Activated T-cell treated with anti-CD3 and anti-CD28 coated beads for 24 hours (primary cell): Measurements from ENCODE around the gene ZSCAN23.
"Not testable (repeated sequence)": the region's sequence is repeated elsewhere in the genome, so short reads cannot be mapped to it uniquely, and the experiment has no call there.

Source experiments
- DNase-seq: peaks from one replicate; pipeline ENCODE4 v3.0.0-alpha.2; 2020; ENCODE audit warnings: low read depth

ZSCAN23 gene

DNA sequence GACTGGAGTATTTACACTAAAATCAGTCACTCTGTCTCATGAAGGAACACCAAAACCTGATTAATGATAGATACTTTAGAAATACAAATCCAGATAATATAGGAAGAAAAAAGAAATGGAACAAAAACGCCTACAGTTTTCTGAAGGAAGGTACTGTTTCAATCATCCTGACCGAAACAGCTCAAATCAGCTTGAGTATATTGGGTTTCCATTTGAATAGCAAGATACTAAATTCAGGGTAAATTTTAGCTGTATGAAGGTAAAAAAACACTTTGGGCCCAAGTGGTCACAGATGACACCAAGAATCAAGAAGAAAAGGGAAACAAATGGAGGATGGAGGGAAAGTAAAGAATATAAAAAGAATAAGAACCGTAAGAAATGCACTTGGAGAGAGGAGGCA is 6.9 kb downstream of the ZSCAN23 start:
- DNase-seq: no peak

DNA sequence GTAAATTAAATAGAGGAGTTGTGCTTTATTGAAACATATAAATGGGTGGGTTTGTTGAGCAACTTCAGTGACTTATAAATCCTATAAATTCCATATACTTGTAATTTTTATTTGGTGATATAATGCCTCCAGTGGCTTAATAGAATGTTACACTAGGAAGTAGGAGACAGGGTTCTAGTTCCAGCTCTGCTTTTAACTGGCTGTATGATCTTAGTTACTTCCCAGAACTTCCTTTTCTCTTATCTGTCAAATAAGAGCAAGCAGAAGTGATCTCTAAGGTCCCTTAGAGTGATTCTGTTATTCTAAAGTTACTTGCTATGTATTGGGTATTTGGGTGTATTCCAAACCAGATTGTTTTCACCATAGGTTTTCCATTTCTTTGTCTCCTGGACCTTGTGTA is 10.2 kb downstream of the ZSCAN23 start:
- DNase-seq: no peak

DNA sequence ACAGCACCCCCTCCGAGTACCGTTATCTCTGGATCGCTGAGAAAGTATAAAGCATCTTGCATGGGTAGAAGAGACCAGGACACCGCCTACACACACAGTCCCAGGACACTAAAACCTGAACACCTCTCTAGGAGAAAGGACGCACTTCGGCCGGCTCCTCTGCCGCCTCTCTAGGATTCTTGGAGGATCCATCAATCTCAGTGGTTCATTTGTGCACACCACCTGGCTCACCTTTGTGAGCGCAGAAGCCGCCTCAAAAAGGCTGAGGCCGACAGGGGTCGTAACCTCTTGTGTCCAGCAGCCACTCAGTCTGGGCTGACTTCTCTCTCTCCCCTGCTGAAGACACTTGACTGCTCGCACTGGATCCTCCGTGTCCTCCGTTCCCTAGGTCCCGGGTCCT is 13.5 kb downstream of the ZSCAN23 start:
- no peak for DNase-seq

DNA sequence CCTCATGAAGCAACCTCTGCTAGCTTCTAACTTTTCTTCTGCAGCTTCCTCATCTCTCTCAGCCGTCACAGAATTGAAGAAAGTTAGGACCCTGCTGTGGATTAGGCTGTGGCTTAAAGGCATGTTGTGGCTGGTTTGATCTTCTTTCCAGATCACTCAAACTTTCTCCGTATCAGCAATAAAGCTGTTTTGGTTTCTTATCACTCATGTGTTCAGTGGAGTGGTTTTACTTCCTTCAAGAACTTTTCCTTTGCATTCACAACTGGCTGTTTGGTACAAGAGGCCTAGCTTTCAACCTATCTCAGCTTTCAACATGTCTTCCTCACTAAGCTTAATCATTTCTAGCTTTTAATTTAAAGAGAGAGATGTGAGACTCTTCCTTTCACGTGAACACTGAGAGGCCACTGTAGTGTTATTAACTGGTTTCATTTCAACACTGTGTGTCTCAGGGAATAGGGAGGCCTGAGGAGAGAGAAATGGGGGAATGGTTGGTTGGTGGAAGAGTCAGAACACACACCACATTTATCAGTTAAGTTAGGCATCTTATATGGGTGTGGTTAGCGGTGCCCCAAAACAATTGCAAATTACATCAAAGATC is 17.2 kb downstream of the ZSCAN23 start:
- no peak for DNase-seq

DNA sequence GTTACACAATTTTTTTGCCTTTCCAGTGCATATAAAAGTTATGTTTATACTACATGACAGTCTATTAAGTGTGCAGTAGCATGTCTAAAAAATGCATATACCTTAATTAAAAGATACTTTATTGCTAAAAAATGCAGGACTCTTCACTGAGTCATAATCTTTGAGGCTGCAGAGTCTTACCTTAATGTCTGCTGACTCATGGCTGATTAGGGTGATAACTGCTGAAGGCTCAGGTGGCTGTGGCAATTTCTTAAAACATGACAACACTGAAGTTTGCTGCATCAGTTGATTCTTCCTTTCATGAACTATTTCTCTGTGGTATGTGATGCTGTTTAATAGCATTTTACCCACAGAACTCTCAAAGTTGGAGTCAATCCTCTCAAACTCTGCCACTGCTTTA is 19.1 kb downstream of the ZSCAN23 start:
- no peak for DNase-seq

DNA sequence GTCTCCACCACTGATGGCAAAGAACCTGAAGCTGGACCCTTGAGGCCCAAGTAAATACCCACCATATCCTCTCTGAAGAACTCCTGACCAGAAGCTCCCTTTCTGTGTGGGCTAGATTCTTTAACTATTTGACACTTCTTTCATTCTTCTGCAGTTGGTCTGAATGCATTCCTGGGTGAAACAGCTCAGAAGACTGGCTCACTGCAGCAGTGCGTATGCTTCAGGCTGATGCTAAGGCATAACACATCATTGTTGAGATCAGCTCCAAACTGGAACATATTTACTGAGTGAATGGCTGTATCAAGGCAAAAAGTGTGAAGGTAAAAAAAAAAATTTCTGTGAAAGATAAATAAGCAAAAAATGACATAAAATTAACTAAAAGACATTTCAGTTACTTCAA is 19.7 kb downstream of the ZSCAN23 start:
- DNase-seq: no peak

DNA sequence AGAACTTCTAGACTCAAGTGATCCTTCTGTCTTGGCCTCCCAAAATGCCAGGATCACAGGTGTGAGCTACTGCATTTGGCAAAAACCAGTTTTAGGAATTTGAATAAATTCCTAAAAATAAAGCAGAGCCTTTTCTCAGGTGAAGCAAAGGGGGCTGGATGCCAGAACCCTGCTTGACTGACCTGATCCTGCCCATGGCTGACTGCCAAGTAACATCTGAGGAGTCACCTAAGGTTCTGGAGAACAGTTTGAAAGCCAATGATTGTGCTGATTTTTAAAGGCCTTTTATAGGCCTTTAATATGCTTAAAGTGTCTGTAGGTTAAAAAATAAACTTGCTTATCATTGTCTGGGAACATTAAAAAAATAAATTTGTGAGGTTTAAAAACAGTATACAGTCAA is 29.6 kb downstream of the ZSCAN23 start:
- no peak for DNase-seq

DNA sequence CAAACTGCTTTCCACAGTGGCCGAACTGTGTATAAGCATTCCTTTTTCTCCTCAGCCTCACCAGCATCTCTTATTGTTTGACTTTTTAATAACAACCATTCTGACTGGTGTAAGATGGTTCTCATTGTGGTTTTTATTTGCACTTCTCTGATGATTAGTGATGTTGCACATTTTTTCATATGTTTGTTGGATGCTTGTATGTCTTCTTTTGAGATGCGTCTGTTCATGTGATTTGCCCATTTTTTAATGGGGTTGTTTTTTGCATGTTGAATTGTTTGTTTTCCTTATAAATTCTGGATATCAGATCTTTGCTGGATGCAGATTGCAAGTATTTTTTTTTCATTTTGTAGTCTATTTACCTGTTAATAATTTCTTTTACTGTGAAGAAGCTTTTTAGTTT is 32.5 kb downstream of the ZSCAN23 start:
- DNase-seq: no peak

DNA sequence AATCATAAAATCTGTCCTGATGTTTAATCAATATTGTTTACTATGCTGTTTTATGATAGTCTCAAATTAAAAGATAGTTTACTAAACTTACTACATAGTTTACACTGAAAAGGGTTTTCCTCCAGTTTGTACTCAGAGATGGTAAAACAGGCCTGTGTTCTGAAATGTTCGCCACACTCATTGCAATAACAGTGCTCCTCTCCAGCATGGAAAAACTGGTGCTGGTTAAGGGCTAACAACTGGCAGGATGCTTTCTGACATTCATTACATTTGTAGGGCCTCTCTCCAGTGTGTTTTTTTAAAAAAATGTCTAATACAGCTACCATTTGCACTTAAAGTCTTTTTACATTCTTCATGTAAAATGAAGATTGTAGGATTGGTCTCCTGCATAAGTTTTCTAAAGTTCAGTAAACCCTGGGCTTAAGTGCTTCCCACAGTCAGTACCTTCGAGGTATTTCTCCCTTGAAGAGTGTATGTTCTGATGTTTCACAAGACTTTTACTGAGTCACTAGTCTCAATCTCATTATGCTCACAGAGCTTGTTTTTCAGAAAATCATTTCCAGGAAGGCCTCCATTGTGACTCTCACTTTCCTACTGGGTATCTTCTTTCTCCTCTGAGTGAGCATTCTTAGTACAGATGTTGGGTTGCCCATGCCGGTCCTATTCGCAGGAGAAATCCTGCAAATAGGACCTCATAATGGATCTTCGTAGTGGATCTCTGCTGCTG is 35.1 kb downstream of the ZSCAN23 start:
- DNase-seq: no peak

DNA sequence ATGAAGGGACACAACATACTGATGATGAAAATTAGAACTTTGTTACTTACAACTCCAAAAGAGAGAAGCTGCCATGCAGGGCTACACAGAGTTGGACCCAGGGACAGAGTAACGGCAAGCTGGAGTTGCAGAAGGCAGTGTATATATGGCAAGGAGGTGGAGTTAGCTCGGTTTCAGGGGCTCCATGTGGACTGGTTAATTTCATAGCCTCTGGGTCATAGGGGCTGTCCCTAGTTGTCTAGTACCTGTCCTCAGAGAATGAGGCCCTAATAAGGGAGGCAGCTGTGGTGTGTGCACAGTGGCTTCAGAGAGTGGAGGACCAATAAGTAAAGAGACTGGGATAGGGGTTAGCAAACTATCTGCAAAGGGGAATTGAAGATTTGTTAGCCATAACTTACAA is 35.9 kb downstream of the ZSCAN23 start:
- no peak for DNase-seq

DNA sequence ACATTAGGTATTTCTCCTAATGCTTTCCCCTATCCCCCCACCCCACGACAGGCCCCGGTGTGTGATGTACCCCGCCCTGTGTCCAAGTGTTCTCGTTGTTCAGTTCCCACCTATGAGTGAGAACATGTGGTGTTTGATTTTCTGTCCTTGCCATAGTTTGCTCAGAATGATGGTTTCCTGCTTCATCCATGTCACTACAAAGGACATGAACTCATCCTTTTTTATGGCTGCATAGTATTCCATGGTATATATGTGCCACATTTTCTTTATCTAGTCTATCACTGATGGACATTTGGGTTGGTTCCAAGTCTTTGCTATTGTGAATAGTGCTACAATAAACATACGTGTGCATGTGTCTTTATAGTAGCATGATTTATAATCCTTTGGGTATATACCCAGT is 39.4 kb downstream of the ZSCAN23 start:
- not testable (repeated sequence) for DNase-seq

DNA sequence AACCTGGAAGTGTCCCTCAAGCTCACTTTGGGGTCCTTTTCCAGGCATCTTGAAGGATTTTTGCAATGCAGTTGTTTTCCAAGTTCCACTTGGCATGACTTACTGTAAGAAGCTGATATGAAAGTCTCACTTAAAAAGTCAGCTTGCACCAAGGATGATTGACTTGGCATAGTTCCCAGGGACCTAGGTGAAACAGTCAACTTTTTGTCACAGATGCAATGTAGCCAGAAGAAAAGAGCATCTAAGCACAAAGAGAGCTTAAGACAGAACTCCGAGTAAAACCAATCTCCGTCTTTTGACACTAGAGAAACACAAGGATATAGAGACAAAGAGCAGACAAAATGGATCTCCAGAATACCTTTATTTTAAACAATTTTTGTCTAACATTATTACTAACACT is 41.1 kb downstream of the ZSCAN23 start:
- no peak for DNase-seq

DNA sequence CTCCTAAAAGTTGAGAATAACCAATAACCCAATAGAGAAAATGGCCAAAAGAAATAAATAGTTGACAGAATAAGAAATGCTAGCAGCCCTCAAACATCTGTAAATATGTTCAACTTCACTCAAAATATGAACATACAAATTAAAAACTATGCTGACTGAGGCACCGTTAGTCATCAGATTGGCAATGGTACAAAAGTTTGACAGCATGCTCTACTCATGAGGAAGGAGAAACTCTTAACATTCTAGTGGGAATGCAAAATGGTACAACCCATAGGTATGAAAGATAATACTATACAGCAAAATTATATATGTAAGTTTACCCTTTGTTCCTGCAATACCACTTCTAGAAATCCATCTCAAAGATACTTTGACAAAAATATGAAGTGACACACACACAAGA is 42.1 kb downstream of the ZSCAN23 start:
- DNase-seq: no peak

DNA sequence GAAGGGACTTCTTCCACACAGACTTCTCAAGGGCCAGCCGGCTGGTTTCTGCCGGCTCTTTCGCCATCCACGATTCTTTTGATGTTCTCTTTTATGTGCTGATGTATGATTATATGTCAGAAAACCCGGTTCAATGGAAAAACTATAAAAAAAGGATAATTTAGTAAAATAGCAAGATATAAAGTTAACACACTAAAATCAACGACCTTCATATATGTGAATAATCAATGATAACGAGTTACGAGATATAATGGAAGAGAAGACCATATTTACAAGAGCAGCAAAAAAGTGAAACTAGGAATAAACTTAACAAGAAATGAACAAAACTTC is 43.2 kb downstream of the ZSCAN23 start:
- DNase-seq: no peak

DNA sequence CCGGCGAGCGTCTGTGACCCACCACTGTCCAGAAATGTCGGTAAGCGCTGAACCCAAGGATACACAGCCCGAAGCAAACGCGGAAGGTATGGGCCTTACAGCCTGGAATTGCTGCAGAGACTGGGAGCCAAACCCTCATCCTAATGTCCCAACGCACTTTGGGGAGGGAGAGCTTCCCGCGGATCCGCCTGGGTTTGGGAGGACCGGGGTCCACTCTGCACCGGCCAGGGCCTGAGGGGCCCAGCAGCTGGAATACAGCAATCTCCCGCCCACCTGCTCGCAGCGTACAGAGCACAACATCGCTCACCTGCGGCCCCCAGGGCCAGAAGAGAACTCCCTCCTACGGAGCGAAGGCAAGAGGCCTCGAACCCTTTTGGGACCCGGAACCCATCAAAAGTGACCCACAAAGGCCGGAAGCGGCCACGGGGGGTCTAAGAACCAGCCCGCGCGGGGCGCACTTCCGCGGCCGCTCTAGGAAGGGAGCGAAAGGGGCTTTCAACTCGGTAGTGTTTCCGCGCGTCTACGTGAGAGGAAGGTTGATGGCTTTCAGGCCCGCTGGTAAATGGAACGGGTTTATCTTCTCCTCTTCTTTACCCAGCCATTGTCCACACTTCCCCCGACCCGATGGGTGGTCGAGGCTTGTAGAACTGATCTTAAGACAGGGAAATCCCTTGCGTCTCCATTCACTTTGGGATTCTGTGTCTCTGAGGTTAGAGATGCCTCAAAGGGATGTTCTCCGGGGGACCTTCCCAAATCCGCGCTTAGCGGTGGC is 43.8 kb downstream of the ZSCAN23 start, which contains the start of gene ZSCAN12:
Gene ZSCAN12, minus strand, starts transcription at position 398 of the 772 bp plus-strand sequence. CDS start 1,342 bp downstream, outside the sequence.
- peak; percentile 81 for DNase-seq

DNA sequence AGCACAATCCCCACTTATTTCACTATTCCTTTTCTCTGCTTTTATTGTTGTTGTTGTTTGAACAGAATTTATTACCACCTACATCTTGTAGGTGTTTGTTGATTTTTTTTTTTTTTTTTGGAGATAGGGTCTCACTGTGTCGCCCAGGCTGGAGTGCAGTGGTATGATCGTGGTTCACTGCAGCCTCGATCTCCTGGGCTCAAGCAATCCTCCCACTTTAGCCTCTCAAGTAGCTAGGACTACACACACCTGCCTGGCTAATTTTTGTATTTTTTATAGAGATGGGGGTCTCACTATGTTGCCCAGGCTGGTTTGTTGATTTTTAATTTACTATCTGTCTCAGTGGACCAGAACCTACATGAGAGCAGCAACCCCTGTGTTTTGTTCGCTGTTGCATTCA is 47.4 kb downstream of the ZSCAN23 start:
- no peak for DNase-seq

DNA sequence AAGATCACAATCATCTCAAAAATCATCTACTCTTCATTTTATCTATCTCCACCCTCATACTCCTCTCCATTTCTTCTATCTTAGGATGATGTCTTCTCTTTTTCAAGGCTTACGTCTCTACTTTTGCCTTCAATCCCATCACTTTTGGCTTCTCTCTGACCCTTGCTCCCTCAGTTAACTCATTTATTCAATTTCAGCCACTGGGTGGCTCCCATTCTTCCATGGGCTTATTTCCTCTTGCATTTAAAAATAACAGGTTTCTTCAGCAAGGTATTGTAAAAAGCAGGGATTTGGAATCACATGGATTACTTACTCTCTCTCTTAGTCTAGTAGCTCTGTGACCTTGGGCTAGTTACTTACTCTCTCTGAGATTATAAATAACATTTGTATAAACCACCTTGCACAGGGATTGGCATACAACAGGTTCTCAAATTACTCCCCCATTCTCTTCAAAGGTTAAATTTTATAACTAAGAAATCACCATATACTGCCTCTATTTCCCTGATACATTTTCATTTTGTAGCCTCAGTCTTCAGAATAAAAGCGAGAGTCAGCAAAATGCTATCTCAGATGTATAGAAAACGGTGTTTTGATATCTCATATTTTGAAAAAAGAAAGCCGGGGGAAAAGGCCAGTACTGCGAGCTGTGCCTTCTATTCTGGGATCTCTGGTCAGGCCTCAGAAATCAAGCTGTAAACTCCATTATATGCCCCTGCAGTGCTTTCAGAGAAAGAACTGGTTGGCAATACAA is 49.2 kb downstream of the ZSCAN23 start:
- no peak for DNase-seq

DNA sequence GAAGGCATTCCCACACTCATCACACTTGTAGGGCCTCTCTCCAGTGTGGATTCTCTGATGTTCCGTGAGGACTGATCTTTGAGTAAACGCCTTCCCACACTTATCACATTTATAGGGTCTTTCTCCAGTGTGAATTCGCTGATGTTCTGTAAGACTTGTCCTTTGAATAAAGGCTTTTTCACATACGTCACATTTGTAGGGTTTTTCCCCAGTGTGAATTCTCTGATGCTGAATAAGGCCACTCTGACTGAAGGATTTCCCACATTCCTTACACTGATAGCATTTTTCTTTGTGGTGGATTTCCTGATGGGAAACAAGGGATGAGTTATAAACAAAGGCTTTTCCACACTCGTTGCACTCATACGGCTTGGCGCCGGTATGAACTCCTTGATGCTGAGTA is 52.6 kb downstream of the ZSCAN23 start:
- DNase-seq: no peak

DNA sequence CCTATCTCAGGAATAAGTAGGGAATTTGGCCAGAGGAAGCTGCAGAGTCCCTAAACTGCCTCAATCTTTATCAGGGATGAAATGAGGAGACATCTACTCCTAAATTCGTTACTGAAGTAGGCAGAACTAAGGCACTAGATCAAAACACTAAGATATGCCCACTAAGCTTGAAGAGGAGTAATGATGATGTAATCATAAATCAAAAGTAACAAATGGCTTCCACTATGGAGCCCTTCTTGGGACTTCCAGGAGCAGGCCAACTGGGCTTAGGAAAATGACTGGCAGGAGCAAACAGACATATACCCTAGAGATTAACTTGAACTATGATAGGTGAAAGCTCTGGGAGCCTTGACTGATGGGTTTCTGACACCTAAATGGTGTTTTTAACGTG is 59.2 kb downstream of the ZSCAN23 start:
- no peak for DNase-seq

DNA sequence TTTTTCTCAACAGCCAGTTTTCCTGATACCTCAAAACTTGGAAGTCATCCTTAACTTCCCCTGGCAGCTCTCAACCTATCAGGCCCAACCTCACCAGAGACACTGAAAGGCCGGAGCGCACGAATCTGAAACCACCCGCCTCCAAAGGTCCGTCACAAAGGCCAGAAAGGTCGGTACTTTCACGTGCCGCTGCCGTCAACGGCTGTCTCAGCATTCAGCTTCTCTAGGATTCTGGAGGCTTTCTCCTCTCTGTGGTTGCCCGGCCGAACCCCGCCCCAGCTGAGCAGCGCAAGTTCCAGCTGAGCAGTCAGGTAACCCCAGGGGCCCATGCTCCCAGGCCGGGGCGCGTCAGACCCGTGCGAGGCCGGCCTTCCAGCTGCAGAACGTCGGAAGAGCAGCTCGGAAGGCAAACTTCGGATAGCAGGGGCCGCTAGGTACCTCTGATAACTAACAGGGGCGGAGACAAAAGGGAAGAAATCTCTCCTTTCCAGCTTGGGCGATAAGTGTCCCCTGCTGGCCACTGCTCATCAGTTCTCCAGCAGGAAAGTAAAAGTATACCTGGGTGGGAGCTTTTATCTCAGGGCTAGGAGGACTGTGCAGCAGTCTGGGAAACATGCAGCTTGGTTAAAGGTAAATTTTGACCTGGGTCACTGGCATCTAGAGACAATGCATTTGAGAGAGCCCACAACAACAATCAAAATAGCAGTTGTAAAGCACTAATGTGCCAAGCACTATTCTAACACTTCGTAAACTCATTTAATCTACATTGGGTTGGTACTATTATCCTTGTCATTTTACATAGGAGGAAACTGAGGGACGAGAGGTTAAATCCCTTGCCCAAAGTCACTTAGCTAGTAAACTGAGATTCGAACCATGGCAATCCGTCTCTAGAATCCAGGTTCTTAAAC is 59.8 kb downstream of the ZSCAN23 start:
- DNase-seq: peak; percentile 11
